Loucy (cell line): Measurements from ENCODE around the gene NDUFAF8.

ENCODE experiments used
- EZH2phosphoT487 ChIP-seq: fragments of 200-600 bp; IDR thresholded peaks from 2 replicates; pipeline ENCODE4 v1.6.1; 2018; ENCODE audit warnings: antibody characterized with exemption, mild to moderate bottlenecking, moderate library complexity, borderline replicate concordance
- TF ChIP-seq, protein P1 (sequence below): fragments of 200-600 bp; sonication (generic); conservative IDR thresholded peaks from 2 replicates; pipeline ENCODE4 v1.5.1; 2014; ENCODE audit warnings: mild to moderate bottlenecking, antibody characterized with exemption, low read length

DNA sequence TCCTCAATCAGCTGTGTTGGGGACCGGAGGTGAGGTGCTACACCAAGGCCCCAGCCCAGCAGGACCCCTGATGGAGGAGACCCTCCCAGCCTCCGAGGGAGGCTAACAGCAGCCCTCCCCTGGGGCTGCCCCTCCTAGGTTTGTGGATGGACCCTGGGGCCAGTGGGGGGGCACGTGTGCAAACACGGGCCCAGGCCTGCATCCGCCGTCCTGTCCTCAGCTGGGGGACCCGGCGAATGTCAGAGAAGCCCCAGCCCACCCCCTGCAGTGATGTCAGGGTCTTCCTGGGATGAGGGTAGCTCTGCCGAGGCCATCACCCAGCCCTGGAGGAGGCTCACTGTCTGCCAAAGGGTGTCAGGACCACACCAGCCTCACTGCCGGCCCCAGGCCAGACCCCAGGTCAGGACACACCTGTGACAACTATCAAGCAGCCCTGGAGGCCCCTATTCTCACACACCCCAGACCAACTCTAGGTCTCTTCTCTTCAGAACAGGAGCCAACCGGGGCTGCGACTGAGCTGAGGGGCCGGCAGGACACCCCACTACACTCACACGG is 43.1 kb upstream of the NDUFAF8 start:
- TF ChIP-seq, protein P1, sequence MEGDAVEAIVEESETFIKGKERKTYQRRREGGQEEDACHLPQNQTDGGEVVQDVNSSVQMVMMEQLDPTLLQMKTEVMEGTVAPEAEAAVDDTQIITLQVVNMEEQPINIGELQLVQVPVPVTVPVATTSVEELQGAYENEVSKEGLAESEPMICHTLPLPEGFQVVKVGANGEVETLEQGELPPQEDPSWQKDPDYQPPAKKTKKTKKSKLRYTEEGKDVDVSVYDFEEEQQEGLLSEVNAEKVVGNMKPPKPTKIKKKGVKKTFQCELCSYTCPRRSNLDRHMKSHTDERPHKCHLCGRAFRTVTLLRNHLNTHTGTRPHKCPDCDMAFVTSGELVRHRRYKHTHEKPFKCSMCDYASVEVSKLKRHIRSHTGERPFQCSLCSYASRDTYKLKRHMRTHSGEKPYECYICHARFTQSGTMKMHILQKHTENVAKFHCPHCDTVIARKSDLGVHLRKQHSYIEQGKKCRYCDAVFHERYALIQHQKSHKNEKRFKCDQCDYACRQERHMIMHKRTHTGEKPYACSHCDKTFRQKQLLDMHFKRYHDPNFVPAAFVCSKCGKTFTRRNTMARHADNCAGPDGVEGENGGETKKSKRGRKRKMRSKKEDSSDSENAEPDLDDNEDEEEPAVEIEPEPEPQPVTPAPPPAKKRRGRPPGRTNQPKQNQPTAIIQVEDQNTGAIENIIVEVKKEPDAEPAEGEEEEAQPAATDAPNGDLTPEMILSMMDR: no peak
- no peak for TF ChIP-seq EZH2phosphoT487
